ENCODE data around the gene HECTD4.

- TF ChIP-seq CTCF (IDR thresholded peaks at IDR 0.05) (no peak), POLR2A (IDR thresholded peaks at IDR 0.05) (no peak), POLR2AphosphoS5 (IDR thresholded peaks at IDR 0.05) (no peak)
These were observed 198.8 kb downstream of the HECTD4 start for GRCh38 chr12:112183141-112184021.
